ENCODE results near the gene GBF1.

Gene GBF1

GRCh38 chr10:102245082-102245931 lies at the start of gene GBF1:
Gene GBF1 (plus strand): TSS chr10:102245532. CDS start chr10:102258939, 13,407 bp downstream.
- peak; percentile 99 for DNase-seq (ENCODE audit: low read depth)
- no peak for TF ChIP-seq CTCF (IDR thresholded peaks at IDR 0.05; ENCODE audit: insufficient read depth, low read depth, low read length, missing control alignments)
- H3K4me3 ChIP-seq (ENCODE audit: low read depth, low read length): peak within 1 kb of the TSS; percentile 83

- DNase-seq (ENCODE audit: low read depth): peak; percentile 34
- no peak overlapping the region for H3K4me3 ChIP-seq (ENCODE audit: low read depth, low read length)
- TF ChIP-seq CTCF (IDR thresholded peaks at IDR 0.05; ENCODE audit: insufficient read depth, low read depth, low read length, missing control alignments): no peak
Measured at GRCh38 chr10:102196893-102197292, 48.4 kb upstream of the GBF1 start.

GRCh38 chr10:102198027-102198426 lies 47.3 kb upstream of the GBF1 start:
- no peak for TF ChIP-seq CTCF (IDR thresholded peaks at IDR 0.05; ENCODE audit: insufficient read depth, low read depth, low read length, missing control alignments)
- no peak for DNase-seq (ENCODE audit: low read depth)
- H3K4me3 ChIP-seq (ENCODE audit: low read depth, low read length): no peak overlapping the region

- no peak overlapping the region for H3K4me3 ChIP-seq (ENCODE audit: low read depth, low read length)
- DNase-seq (ENCODE audit: low read depth): peak; percentile 42
- no peak for TF ChIP-seq CTCF (IDR thresholded peaks at IDR 0.05; ENCODE audit: insufficient read depth, low read depth, low read length, missing control alignments)
Measured at GRCh38 chr10:102200751-102201640, 44.3 kb upstream of the GBF1 start.

- DNase-seq (ENCODE audit: low read depth): no peak
- no peak for TF ChIP-seq CTCF (IDR thresholded peaks at IDR 0.05; ENCODE audit: insufficient read depth, low read depth, low read length, missing control alignments)
- no peak overlapping the region for H3K4me3 ChIP-seq (ENCODE audit: low read depth, low read length)
Measured at GRCh38 chr10:102202386-102202785, 42.9 kb upstream of the GBF1 start.

GRCh38 chr10:102208311-102209035 lies 36.9 kb upstream of the GBF1 start:
- no peak for DNase-seq (ENCODE audit: low read depth)
- no peak overlapping the region for H3K4me3 ChIP-seq (ENCODE audit: low read depth, low read length)
- TF ChIP-seq CTCF (IDR thresholded peaks at IDR 0.05; ENCODE audit: insufficient read depth, low read depth, low read length, missing control alignments): no peak
